Parathyroid adenoma (tissue), 2 donors: ENCODE measurements around the gene MAGOHB.

Source experiments
- H2AFZ ChIP-seq: fragments of 300-600 bp; sonication (generic); one replicate; pipeline ENCODE4 v1.7.0; 2017; ENCODE audit warnings: antibody characterized with exemption, mild to moderate bottlenecking
- H3K27ac ChIP-seq: fragments of 300-600 bp; sonication (generic); one replicate; pipeline ENCODE4 v1.7.0; 2017
- H3K27me3 ChIP-seq: fragments of 300-600 bp; sonication (generic); one replicate; pipeline ENCODE4 v1.7.0; 2017; ENCODE audit warnings: low read length; ENCODE audit not compliant: control insufficient read depth, insufficient read depth
- H3K36me3 ChIP-seq: fragments of 300-600 bp; sonication (generic); one replicate; pipeline ENCODE4 v1.7.0; 2017; ENCODE audit warnings: low read length; ENCODE audit not compliant: control insufficient read depth, insufficient read depth
- H3K4me1 ChIP-seq: fragments of 300-600 bp; sonication (generic); one replicate; pipeline ENCODE4 v1.7.0; 2017; ENCODE audit warnings: control low read depth
- H3K4me2 ChIP-seq: fragments of 300-600 bp; sonication (generic); one replicate; pipeline ENCODE4 v1.7.0; 2017; ENCODE audit warnings: low read length
- H3K4me3 ChIP-seq: fragments of 300-600 bp; sonication (generic); one replicate; pipeline ENCODE4 v1.7.0; 2017; ENCODE audit warnings: low read depth, low read length
- H3K79me2 ChIP-seq: fragments of 300-600 bp; sonication (generic); one replicate; pipeline ENCODE4 v1.7.0; 2017; ENCODE audit warnings: control low read depth
- H3K9ac ChIP-seq: fragments of 300-600 bp; sonication (generic); one replicate; pipeline ENCODE4 v1.7.0; 2017; ENCODE audit warnings: mild to moderate bottlenecking
- H3K9me3 ChIP-seq: fragments of 300-600 bp; sonication (generic); one replicate; pipeline ENCODE4 v1.7.0; 2017; ENCODE audit warnings: low read length; ENCODE audit not compliant: control insufficient read depth
- TF ChIP-seq, protein P1 (sequence below): fragments of 300-600 bp; sonication (generic); IDR thresholded peaks from one replicate; pipeline ENCODE4 v1.7.0; 2017; ENCODE audit warnings: antibody characterized with exemption, mild to moderate bottlenecking
- donor health status: primary hyperparathyroidism.

The MAGOHB gene

DNA sequence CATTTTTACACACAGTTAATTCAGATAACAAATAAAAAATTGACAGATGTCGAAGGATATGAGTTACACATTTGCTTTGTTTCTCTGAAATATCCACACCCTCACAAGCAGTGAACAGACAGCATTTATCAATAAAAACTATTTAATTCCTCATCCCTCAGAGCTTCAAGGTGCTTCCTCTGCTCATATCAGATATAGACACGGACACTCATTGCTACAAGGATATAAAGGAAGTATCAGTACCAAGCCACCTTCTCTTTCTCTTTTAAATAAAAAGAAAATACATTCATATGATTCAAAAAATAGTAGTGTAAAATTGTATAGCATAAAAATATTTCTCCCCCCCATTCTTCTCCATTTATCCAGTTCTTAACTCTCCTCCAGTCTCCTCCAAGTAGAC, 21.9 kb upstream of the MAGOHB start:
- Histone ChIP-seq H3K4me2 (no peak overlapping the region), H3K4me1 (no peaks in the 10 kb centered on the region), H3K9ac (no peak overlapping the region), H3K27me3 (no peaks in the 10 kb centered on the region), H2AFZ (no peak overlapping the region), H3K79me2 (no peaks in the 10 kb centered on the region), H3K36me3 (no peaks in the 10 kb centered on the region), H3K4me3 (no peak overlapping the region), H3K27ac (no peak overlapping the region), H3K9me3 (no peaks in the 10 kb centered on the region)
- TF ChIP-seq, protein P1, sequence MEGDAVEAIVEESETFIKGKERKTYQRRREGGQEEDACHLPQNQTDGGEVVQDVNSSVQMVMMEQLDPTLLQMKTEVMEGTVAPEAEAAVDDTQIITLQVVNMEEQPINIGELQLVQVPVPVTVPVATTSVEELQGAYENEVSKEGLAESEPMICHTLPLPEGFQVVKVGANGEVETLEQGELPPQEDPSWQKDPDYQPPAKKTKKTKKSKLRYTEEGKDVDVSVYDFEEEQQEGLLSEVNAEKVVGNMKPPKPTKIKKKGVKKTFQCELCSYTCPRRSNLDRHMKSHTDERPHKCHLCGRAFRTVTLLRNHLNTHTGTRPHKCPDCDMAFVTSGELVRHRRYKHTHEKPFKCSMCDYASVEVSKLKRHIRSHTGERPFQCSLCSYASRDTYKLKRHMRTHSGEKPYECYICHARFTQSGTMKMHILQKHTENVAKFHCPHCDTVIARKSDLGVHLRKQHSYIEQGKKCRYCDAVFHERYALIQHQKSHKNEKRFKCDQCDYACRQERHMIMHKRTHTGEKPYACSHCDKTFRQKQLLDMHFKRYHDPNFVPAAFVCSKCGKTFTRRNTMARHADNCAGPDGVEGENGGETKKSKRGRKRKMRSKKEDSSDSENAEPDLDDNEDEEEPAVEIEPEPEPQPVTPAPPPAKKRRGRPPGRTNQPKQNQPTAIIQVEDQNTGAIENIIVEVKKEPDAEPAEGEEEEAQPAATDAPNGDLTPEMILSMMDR, result no peak

DNA sequence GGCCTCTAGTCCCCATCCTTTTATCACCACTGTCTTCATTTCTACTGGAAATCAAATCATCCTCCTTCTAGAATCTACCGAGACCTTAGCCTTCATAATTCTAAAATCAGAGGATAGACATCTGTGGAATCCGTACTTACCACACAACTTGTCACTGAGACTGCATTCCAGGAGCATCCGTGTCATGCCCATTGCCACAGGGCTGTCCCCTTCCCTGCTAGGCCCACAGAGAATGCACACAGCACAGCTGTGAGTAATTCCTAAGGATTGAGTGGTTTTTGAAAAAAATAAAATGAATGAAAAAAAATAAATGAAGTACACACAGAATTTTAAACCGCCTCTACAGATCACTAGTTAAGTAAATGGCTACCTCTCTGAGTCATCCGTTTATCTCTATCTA, 21.0 kb upstream of the MAGOHB start:
- no peak overlapping the region for H2AFZ ChIP-seq
- H3K4me3 ChIP-seq, result no peak overlapping the region
- no peak overlapping the region for H3K4me2 ChIP-seq
- TF ChIP-seq, protein P1, result no peak
- H3K27me3 ChIP-seq, result no peaks in the 10 kb centered on the region
- H3K4me1 ChIP-seq, result no peaks in the 10 kb centered on the region
- H3K27ac ChIP-seq, result no peak overlapping the region
- no peaks in the 10 kb centered on the region for H3K79me2 ChIP-seq
- no peaks in the 10 kb centered on the region for H3K36me3 ChIP-seq
- no peaks in the 10 kb centered on the region for H3K9me3 ChIP-seq
- H3K9ac ChIP-seq, result no peak overlapping the region

DNA sequence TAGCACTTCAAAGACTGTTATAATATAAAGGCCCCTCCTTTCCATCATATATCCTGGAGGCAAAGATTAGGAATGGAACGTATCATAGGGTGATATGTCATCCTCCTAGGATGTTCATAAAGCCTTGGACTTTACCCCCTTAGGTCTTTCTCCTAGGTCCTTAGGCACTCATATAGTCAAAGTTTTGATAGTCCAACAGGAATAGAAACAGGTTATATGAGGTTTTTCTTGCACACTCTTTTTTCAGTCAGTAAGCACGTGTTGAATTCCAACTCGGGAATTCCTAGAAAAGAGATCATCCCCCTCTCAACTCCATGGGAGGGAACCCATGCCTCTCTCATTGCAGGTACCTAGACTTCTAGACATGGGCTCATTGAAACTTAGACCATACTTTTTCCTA, 20.1 kb upstream of the MAGOHB start:
- no peaks in the 10 kb centered on the region for H3K4me1 ChIP-seq
- no peak overlapping the region for H2AFZ ChIP-seq
- no peak overlapping the region for H3K9ac ChIP-seq
- no peak overlapping the region for H3K4me3 ChIP-seq
- H3K79me2 ChIP-seq, result no peaks in the 10 kb centered on the region
- no peak overlapping the region for H3K27ac ChIP-seq
- no peaks in the 10 kb centered on the region for H3K27me3 ChIP-seq
- no peaks in the 10 kb centered on the region for H3K9me3 ChIP-seq
- TF ChIP-seq, protein P1, result no peak
- no peak overlapping the region for H3K4me2 ChIP-seq
- no peaks in the 10 kb centered on the region for H3K36me3 ChIP-seq

DNA sequence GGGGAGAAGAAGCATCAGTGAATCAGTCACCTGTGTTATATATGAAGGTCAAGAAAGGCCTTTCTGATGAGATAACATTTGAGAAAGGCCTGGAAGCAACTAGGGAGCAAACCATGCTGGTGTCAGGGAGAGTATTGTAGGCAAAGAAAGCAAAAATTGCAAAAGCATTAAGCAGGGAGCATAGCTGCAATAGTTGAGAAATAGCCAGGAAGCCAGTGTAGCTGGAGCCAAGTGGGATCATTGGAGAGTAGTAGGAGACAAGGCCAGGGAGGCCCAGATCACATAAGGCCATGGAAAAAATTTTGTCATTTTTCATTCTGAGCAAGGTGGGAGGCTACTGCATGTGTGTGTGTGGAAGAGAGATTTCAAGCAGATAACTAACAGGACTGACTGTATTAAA, 18.8 kb upstream of the MAGOHB start:
- TF ChIP-seq, protein P1, result no peak
- no peak overlapping the region for H3K9ac ChIP-seq
- H3K27ac ChIP-seq, result no peak overlapping the region
- no peaks in the 10 kb centered on the region for H3K27me3 ChIP-seq
- no peak overlapping the region for H3K4me3 ChIP-seq
- no peaks in the 10 kb centered on the region for H3K4me1 ChIP-seq
- H3K9me3 ChIP-seq, result no peaks in the 10 kb centered on the region
- no peak overlapping the region for H2AFZ ChIP-seq
- no peaks in the 10 kb centered on the region for H3K79me2 ChIP-seq
- H3K4me2 ChIP-seq, result no peak overlapping the region
- H3K36me3 ChIP-seq, result no peaks in the 10 kb centered on the region

DNA sequence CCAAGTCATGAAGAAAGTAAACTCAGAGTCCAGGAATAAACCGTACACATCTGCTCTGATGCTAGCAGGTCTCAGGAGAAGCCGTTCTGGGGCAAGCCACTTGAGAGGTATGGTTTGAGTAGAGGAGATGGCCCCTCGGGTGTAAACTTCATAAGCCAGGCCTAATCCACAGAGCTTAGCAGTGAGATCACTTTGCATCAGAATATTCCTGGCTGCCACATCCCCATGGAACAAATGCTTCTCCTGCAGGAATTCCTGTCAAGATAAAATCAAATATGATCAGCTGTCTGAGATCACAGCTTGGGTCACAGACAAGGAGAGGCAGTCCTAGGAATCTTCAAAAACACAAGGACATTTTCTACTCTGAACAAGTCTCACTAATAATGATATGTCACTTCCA, 11.2 kb upstream of the MAGOHB start:
- Histone ChIP-seq H3K4me2 (no peak overlapping the region), H2AFZ (no peak overlapping the region), H3K4me1 (no peaks in the 10 kb centered on the region), H3K36me3 (no peaks in the 10 kb centered on the region), H3K4me3 (no peak overlapping the region), H3K79me2 (no peaks in the 10 kb centered on the region), H3K27me3 (no peaks in the 10 kb centered on the region), H3K9me3 (no peaks in the 10 kb centered on the region), H3K27ac (no peak overlapping the region), H3K9ac (no peak overlapping the region)
- TF ChIP-seq, protein P1, result no peak
